GM12878 (cell line): ENCODE results near the gene DLG2. TPM values are rescaled to one million over a fixed set of nuclear protein-coding genes. Genes with fewer than 3 reads are reported as not detected.

ENCODE experiments used
- ATAC-seq: fragments of 200-7000 bp; cut with Tn5 transposase; 3 replicates; pipeline ENCODE4 v1.9.1; 2020; ENCODE audit warnings: mild to moderate bottlenecking, moderate library complexity
- BruUV-seq: library from RNA; stranded (reverse); fragments of 400-500 nt; replicated peaks from 2 replicates; lab custom pipeline; 2021; lab: Mats Ljungman, UMichigan
- CTCF ChIA-PET: fragments of 300-600 bp; sonication (Branson Sonifier 250); formaldehyde crosslinking; extraction: SDS; loops from one replicate; lab custom pipeline; 2021; ENCODE audit warnings: inconsistent platforms; lab: Yijun Ruan, JAX
- POLR2A ChIA-PET: fragments of 350-600 bp; formaldehyde crosslinking; extraction: SDS; loops from one replicate; lab custom pipeline; 2021; ENCODE audit warnings: inconsistent platforms; lab: Charles Lee
- RAD21 ChIA-PET: fragments of 300-600 bp; sonication (Branson Sonifier 250); formaldehyde crosslinking; loops from one replicate; lab custom pipeline; 2023; ENCODE audit warnings: antibody characterized with exemption; ENCODE audit not compliant: unreplicated experiment; lab: Charles Lee
- SMC1A ChIA-PET: fragments of 300-600 bp; sonication (Branson Sonifier 250); formaldehyde crosslinking; loops from one replicate; lab custom pipeline; 2023; ENCODE audit not compliant: unreplicated experiment, uncharacterized antibody; lab: Charles Lee
- DNase-seq: peaks from one replicate; pipeline ENCODE4 v3.0.0-alpha.2; 2011; ENCODE audit warnings: low read depth, low spot score
- FAIRE-seq: peaks from 3 replicates; lab custom pipeline; 2011; peaks lifted over from hg19 to GRCh38; lab: Jason Lieb, UNC
- H2AFZ ChIP-seq: 2 replicates; pipeline ENCODE4 v1.6.0; 2011; ENCODE audit warnings: low read depth, low read length, control low read depth; ENCODE audit not compliant: control insufficient read depth
- H3K27ac ChIP-seq: 2 replicates; pipeline ENCODE4 v1.5.1; 2011; ENCODE audit warnings: control low read depth; ENCODE audit not compliant: control insufficient read depth, insufficient read depth
- H3K27me3 ChIP-seq, 2 experiments: replicated peaks in 1 of 2; 2 replicates each; pipeline versions ENCODE4 v1.6.0 to v1.6.1; 2011; ENCODE audit warnings: low read length in 1 of 2; ENCODE audit not compliant: control insufficient read depth in 2 of 2, insufficient read depth in 2 of 2
- H3K36me3 ChIP-seq, 2 experiments: 2 replicates each; pipeline ENCODE4 v1.5.1; 2011; ENCODE audit warnings: low read length in 1 of 2; ENCODE audit not compliant: control insufficient read depth in 2 of 2, insufficient read depth in 2 of 2
- H3K4me1 ChIP-seq: 2 replicates; pipeline ENCODE4 v1.6.1; 2011; ENCODE audit warnings: mild to moderate bottlenecking, low read length, moderate library complexity, mixed read lengths; ENCODE audit not compliant: control insufficient read depth, insufficient read depth
- H3K4me2 ChIP-seq: 2 replicates; pipeline ENCODE4 v1.6.0; 2011; ENCODE audit warnings: control low read depth; ENCODE audit not compliant: control insufficient read depth, insufficient read depth
- H3K4me3 ChIP-seq: fragments of 200-600 bp; sonication (generic); 2 replicates; pipeline ENCODE4 v1.5.1; 2016
- H3K79me2 ChIP-seq: 2 replicates; pipeline ENCODE4 v1.6.0; 2011; ENCODE audit warnings: low read length; ENCODE audit not compliant: control insufficient read depth, insufficient read depth
- H3K9ac ChIP-seq: 2 replicates; pipeline ENCODE4 v1.8.0; 2011; ENCODE audit warnings: low read length, control low read depth, mixed read lengths; ENCODE audit not compliant: control insufficient read depth, insufficient read depth
- H3K9me3 ChIP-seq: replicated peaks from 3 replicates; pipeline ENCODE4 v1.5.1; 2011; ENCODE audit warnings: mild to moderate bottlenecking, low read length; ENCODE audit not compliant: control insufficient read depth, insufficient read depth
- H4K20me1 ChIP-seq: 2 replicates; pipeline ENCODE4 v1.6.0; 2011; ENCODE audit not compliant: control insufficient read depth, insufficient read depth
- CEBPZ ChIP-seq: fragments of 150-350 bp; IDR thresholded peaks from 2 replicates; pipeline ENCODE4 v1.6.1; 2016; ENCODE audit warnings: low read depth, low read length
- CHD1 ChIP-seq: IDR thresholded peaks from 2 replicates; pipeline ENCODE4 v1.6.1; 2012; ENCODE audit warnings: low read depth, low read length, improper control_type of control experiment
- E2F8 ChIP-seq: fragments of 450-650 bp; IDR thresholded peaks from 2 replicates; pipeline ENCODE4 v1.6.1; 2018; ENCODE audit warnings: mild to moderate bottlenecking, low read depth, moderate library complexity; ENCODE audit not compliant: partially characterized antibody
- NFIC ChIP-seq: IDR thresholded peaks from 2 replicates; pipeline ENCODE4 v1.6.1; 2012; ENCODE audit warnings: low read depth, mild to moderate bottlenecking, inconsistent platforms, low read length, moderate library complexity
- SIN3A ChIP-seq: IDR thresholded peaks from 2 replicates; pipeline ENCODE4 v1.6.1; 2012; ENCODE audit warnings: low read depth, low read length, improper control_type of control experiment
- SMARCA5 ChIP-seq: fragments of 450-650 bp; IDR thresholded peaks from 2 replicates; pipeline ENCODE4 v1.6.1; 2017; ENCODE audit warnings: mild to moderate bottlenecking
- TAF1 ChIP-seq: IDR thresholded peaks from 2 replicates; pipeline ENCODE4 v1.6.1; 2011; ENCODE audit warnings: mild to moderate bottlenecking, low read depth, low read length, borderline replicate concordance
- ZBED1 ChIP-seq: IDR thresholded peaks from 2 replicates; pipeline ENCODE4 v1.6.1; 2016; ENCODE audit warnings: borderline replicate concordance
- WGBS: methylation state at CpG from one replicate; pipeline ENCODE4 v1.1.6; 2016; ENCODE audit warnings: low lambda C conversion rate; ENCODE audit not compliant: insufficient replicate concordance, insufficient coverage; ENCODE audit errors: missing lambda C conversion rate; 5-methylcytosine and 5-hydroxymethylcytosine counted together
- in situ Hi-C: fragments of 300-500 bp; cut with MboI; formaldehyde crosslinking; loops from 9 replicates; pipeline ENCODE4 v1.14.3; 2018; ENCODE audit warnings: mixed read lengths
- intact Hi-C: fragments of 100-400 bp; cut with micrococcal nuclease; formaldehyde crosslinking; loops from one replicate; pipeline ENCODE4 v1.14.2; 2022; ENCODE audit not compliant: unreplicated experiment
- polyA plus RNA-seq, 11 experiments: library from polyadenylated mRNA; depleted of rRNA in 4 of 11; unstranded in 6 of 11; stranded (reverse) in 5 of 11; fragments of >200 nt; fragmentation: Nextera tagmentation in 4 of 11; fragmentation: Illumina TruSeq in 1 of 11; extraction: Ambion mirVana in 4 of 11; extraction: Trizol in 1 of 11; gene quantifications; 1 replicate in 1 of 11; 2 replicates in 10 of 11; pipeline versions ENCODE4 v1.2.1 to v1.2.3, GENCODE V29; 2011 to 2016; ENCODE audit warnings: inconsistent platforms in 2 of 11, missing spikeins in 2 of 11, low read depth in 1 of 11
- total RNA-seq, 4 experiments: library from RNA; depleted of rRNA in 3 of 4; stranded (reverse); fragments of >200 nt in 3 of 4; fragmentation: Illumina TruSeq in 1 of 4; extraction: Trizol in 1 of 4; gene quantifications; 2 replicates each; pipeline versions ENCODE4 v1.2.1 to v1.2.3, GENCODE V29; 2013 to 2021
- TF ChIP-seq, protein P1 (sequence below): IDR thresholded peaks from 2 replicates; pipeline ENCODE4 v1.6.1; 2011; ENCODE audit warnings: borderline replicate concordance, low read depth, mild to moderate bottlenecking, moderate library complexity, mixed read lengths, low read length; ENCODE audit not compliant: insufficient read depth; ENCODE audit errors: extremely low read length

Gene DLG2
- total and polyA plus RNA-seq, 10 of the 15 experiments (the other 5 are each of a cell fraction or from before 2014, with no cell fraction given), result 0.09 to 0.98 (median 0.35) TPM

DNA sequence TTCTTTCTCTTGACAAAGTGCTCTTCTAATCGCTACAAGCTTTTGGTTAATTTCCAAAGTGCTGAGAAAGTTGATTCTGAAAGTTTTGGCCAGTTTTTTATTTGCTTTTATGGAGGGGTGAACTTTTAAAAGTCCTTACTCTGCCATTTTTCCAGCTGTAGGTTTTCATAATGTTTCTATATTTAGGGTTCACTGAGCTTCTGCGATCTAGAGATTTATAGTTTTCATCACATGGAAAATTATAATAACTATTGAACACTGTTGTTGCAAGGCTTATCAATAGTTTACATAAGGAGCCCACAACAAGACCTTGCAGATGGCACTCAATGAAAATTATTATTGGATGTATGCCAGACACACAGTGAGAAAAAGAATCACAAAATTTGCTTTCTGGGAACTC is 55.1 kb downstream of the DLG2 start (continued):
- no peak for TF ChIP-seq CEBPZ
- TF ChIP-seq TAF1, result no peak
- TF ChIP-seq CHD1, result no peak
- TF ChIP-seq ZBED1, result no peak

DNA sequence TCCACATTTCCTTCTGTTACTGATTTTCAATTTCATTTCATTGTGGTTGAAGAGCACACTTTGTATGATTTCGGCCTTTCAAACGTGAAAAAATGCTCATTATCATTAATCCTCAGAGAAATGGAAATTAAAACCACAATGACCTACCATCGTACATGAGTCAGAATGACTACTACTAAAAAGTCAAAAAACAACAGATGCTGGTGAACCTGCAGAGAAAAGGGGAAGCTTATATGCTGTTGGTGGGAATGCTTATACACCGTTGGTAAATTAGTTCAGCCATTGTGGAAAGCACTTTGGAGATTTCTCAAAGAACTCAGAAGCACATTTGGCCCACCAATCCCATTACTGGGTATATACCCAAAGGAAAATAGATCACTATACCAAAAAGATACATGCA is 57.6 kb downstream of the DLG2 start:
- SMC1A ChIA-PET, result interaction anchor here (0.9 kb wide), 1 partner anchor 20 kb away, joined by 3 read pairs; no protein-coding TSS in a partner anchor
- Histone ChIP-seq H3K27ac (no peak overlapping the region), H3K4me2 (no peak overlapping the region), H2AFZ (no peak overlapping the region), H3K4me3 (no peak overlapping the region), H3K36me3 (no peaks in the 10 kb centered on the region), H4K20me1 (no peaks in the 10 kb centered on the region), H3K9me3 (no peaks in the 10 kb centered on the region), H3K4me1 (no peaks in the 10 kb centered on the region), H3K27me3 (no peaks in the 10 kb centered on the region)
- BruUV-seq, result no TSS peak
- RAD21 ChIA-PET, result no interaction called here
- FAIRE-seq (no peak), ATAC-seq (no peak)
- in situ Hi-C loops, result no loop called here
- TF ChIP-seq CHD1 (no peak), SMARCA5 (no peak), NFIC (no peak), SIN3A (no peak), E2F8 (no peak)
- TF ChIP-seq, protein P1, sequence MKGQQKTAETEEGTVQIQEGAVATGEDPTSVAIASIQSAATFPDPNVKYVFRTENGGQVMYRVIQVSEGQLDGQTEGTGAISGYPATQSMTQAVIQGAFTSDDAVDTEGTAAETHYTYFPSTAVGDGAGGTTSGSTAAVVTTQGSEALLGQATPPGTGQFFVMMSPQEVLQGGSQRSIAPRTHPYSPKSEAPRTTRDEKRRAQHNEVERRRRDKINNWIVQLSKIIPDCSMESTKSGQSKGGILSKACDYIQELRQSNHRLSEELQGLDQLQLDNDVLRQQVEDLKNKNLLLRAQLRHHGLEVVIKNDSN, result no peak
- TF ChIP-seq, all 136 proteins: peak for 0
- Histone ChIP-seq H3K79me2 (no peaks in the 10 kb centered on the region), H3K9ac (no peak overlapping the region)
- WGBS, result 31% methylated on average over 4 of the region's 4 CpGs
- ChIA-PET CTCF (no interaction called here), POLR2A (no interaction called here)
- DNase-seq, result no peak
- intact Hi-C loops, result no loop called here
